ENCODE measurements around the gene MZT2A. TPM values are rescaled to one million over a fixed set of nuclear protein-coding genes. Genes with fewer than 3 reads are reported as not detected.
A peak's percentile ranks its signal among the peaks of the same experiment; 100 is the strongest.
"Not testable (repeated sequence)": the region's sequence is repeated elsewhere in the genome, so short reads cannot be mapped to it uniquely, and the experiment has no call there.

The MZT2A gene
- total RNA-seq, 1 donor from 2014 or later = 71.0 TPM

DNA sequence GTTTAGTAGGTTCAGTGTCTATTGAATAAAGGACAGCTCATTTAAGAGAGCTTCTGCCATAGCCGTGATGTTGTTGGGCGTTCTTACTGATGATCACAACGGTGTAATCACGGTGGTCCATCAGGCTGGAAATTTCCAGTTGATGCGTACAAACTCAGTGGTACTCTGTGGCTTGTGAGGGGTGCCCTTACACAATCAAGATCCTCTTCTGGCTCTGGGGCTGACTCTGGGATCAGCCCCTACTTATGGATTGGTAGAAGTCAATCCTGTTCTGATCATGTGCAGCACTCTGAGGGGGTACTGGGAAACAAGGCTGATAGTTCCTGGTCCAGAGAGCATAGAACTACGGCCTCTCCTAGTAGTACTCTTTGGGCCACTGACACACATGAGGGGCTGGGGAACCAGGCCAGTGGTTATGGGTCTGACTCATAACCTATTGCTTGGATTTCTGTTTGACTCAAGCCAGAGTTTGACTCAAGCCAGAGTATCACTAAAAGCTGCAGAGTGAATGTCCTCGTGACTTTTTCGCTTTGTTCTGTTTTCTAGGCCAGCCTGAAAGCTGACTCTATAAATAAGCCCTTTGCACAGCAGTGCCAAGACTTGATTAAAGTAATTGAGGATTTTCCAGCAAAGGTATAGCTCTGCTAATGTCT, 6.2 kb upstream of the MZT2A start:
- ATAC-seq; intact Hi-C loops (cut with DNase I): not testable (repeated sequence)

GRCh38 chr2:131495506-131495905, 3.3 kb upstream of the MZT2A start:
- intact Hi-C loops (cut with DNase I); DNase-seq (ENCODE audit: low spot score); ATAC-seq: not testable (repeated sequence)

More for the DNA sequence above, 6.2 kb upstream of the MZT2A start:
- DNase-seq (ENCODE audit: low spot score) = not testable (repeated sequence)

DNA sequence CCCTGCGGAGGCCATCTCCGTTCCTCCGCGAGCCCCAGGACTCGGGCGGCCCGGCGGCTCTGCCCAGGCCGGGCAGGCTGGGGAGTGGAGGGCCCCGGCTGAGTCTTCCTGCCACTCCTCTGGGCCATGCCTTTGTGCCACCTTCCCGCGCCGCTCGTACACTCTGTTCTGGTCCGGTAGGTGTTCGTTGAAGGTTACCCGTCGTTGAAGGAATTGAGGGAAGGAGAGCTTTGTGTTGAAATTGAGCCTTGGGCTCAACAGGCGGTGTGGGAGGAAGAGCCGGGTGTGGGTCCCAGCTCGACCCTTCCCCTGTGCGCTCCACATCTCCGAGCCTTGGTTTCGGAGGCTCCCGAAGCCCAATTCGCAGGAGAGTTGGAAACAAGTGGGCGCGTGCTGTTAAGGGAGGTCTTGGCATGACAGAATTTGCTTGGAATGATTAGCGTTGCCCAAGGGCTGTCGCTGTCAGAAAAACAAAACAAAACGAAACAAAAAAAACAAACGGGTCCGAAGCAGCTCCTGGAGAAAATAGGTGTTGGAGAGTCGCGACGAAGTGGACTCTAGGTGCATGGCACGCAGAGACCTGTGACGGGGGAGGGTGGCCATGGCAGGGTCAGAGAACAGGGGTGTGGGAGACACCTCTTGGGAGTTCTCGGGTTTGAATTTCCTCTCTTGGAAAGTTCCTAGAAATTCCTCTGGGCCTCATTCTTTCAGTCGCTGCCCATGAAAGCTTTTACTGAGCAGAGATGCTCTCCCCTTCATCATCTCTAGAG, 1.2 kb upstream of the MZT2A start:
- DNase-seq (ENCODE audit: low spot score) = no peak
- intact Hi-C loops (cut with DNase I) = no loop called here
- no peak for ATAC-seq

DNA sequence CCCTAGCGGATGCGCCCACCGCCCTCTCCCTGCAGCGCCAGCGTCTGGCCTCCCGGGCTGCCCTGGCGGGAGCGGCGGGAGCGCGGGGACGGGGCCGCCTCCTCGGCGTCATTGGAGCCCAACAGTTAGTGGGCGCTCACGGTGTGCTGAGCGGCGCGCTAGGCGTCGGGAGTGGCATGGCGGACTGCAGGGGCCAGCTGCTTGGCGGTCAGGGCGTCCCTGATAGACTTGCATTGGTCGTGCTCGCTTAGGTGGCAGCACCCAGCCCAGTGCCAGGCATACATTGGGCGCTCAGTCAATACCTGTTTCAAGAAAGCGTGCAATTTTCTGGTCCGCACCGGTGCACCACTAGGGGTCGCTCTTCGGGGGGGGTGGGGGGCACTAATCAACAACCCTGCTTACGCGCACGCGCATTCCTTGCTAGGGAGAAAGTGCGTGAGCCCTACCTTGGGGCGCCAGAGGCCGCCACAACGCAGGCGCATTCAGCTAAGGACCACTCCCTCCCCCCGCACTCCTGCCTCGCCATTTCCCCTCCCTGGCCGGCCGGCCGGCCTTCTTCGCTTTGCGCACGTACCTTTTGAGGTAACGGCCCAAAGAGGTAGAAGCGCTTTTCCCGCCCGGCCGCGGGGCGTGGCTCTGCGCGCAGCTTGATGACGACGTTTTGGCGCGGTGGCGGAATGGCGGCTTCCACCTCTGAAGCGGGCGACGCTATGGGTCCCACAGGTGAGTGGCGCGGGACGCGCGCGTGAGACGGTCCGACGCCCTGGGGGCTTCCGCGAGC, 411 bp upstream of the MZT2A start:
- intact Hi-C loops (cut with DNase I) = no loop called here
- ATAC-seq (peak; percentile 96), DNase-seq (ENCODE audit: low spot score) (peak; percentile 95)

GRCh38 chr2:131491469-131491836, 744 bp downstream of the MZT2A start:
- ATAC-seq; intact Hi-C loops (cut with DNase I); DNase-seq (ENCODE audit: low spot score): not testable (repeated sequence)

DNA sequence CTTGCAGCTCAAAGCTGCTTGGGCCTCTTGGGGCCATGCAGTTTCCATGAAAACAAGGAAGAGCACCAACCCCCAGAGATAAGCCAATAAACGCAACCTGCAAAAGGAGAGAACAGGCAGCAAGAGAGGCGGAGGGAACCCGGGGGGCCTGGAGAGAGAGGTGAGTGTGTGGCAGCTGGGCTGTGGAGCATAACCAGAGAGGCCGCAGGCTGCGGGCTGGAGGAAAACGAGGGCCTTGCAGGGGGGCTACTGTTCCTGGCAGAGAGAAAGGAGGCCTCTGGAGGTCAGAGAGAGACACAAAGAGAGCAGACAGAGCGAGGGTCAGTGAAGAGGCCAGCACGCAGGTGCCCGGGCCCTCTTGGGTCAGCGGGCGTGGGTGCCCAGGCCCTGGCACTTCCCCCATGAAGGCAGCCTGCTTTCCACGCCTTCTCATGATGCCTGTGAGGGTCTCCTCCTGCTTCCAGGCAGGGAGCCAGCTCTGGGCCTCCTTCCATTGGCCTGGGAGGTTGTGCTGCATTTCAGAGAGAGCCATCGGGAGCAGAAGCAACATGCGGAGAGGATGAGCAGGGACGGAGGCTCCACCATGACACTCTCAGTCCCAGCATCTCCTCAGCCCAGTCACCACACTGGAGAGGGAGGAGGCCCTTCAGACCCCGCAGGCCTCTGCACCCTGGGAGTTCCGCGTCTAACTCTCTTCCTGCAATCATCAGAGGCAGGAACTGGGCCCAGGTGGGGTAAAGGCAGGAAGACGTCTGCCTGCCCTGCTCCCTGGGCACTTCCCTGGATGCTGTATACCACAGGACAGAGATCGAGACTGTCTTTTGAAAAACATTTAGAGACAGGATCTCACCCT, 1.4 kb downstream of the MZT2A start:
- ATAC-seq; DNase-seq (ENCODE audit: low spot score); intact Hi-C loops (cut with DNase I): not testable (repeated sequence)

DNA sequence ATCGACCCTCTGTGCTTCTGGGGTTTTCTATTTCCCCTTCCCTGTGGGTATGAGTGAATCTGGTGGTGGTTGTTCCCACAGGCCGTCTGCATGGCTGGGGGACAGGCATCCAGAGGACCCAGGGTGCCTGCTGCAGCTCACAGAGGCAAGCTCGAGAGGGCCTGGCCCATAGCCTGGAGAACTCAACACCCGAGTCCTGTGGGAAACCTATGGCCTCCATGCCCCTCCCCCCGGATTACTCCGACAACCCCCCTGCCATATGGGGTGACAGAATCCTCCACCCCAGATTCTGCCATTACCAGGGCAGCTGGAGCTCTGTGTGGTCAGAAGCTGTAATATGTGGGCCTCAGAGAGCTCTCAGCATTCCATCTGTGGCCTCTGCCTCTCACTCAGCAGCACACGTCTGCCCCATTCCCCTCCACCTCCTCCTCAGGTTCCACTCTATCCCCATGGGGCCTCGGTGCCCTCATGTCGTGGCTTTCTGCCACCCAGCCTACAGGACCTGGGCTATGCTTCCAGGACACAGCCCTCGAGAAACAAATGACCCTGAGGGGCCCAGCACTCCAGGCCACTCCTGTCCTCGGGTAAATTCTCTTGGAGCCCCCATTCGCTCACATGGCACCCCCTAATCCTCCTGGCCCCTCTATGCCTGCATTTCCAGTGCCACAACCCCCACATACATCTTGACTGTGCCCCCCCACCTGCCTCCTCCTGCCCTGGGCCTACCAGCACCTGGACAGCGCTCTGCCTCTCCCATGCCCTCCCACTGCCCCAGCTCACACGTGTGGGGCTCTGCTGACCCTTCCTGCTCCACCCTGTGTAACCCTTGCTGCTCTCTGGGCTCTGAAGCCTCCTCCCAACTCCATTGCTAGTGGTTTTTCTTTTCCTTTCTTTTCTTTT, 3.6 kb downstream of the MZT2A start:
- DNase-seq (ENCODE audit: low spot score) (no peak), ATAC-seq (no peak)
- intact Hi-C loops (cut with DNase I) = no loop called here

DNA sequence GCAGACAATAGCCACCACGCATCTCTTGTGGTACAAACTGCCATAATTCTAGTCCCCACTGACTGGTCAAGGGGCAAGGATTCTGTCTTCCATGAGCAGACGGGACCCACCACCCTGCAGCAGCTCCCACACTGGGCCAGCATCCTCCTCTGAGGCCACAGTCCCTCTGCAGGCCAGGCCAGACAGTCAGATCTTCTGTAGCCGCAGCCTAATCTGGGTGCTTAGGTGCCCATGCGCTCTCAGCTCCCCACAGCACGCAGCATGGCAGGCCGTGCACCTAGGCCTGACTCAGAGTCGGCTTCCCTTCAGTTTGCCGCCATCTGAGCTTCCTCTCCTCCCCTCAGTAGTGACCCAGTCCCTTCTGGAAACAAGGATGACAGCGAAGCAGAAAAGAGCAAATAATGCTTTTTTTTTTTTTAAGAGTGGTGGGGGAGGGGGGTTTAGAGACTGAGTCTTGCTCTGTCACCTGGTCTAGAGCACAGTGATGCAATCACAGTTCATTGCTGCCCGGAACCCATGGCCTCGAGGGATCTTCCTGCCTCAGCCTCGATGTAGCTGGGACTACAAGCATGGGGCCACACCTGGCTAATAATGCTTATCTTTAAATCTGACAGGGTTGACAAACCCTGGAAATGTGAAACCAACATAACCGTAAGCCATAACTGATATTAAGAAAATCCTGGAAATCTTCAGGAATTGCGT, 5.8 kb downstream of the MZT2A start:
- DNase-seq (ENCODE audit: low spot score); intact Hi-C loops (cut with DNase I); ATAC-seq: not testable (repeated sequence)

- intact Hi-C loops (cut with DNase I) = not testable (repeated sequence)
Measured at GRCh38 chr2:131484906-131485460, 7.2 kb downstream of the MZT2A start.

DNA sequence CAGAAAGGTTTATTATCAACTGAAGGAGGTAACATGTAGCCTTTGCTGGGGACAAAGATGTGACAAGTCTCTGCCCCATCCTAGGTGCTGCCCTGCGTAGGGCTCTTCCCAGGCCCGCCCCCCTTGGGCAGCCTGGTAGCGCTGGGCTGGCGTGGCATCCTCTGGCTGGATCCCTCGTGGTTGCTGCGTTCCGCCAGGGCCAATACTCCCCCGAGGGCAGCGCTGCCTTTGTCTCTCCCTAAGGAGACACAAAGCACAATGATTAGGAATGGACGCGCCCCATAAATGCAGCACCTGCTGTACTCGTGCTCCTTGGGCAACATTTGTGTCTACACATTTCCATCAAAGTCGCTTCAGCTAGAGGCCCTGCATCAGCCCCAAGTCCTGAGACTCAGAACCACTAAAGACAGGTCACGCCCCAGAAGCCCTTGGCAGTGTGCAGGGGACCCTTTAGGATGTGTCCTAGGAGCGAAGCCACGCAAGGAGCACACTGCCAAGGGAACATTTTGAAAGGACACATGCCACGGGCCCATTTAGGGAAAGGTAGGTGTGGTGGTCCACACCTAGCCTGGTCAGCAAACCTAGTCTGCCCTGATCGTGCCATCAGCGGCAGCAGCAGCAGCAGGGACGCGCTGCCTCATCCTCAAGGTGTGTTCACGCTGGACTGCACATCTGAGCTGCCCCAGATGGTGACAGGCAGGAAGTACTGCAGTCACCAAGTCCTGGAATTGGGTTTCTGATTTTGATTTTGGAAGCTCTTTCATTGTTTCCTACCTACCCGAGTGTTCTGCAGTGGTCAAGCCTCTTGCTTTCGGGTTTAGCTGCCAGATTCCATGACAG, 8.0 kb downstream of the MZT2A start:
- intact Hi-C loops (cut with DNase I); DNase-seq (ENCODE audit: low spot score); ATAC-seq: not testable (repeated sequence)

More at GRCh38 chr2:131484906-131485460, 7.2 kb downstream of the MZT2A start:
- DNase-seq (ENCODE audit: low spot score); ATAC-seq: not testable (repeated sequence)

- intact Hi-C loops (cut with DNase I); DNase-seq (ENCODE audit: low spot score); ATAC-seq: not testable (repeated sequence)
Measured at GRCh38 chr2:131482506-131483155, 9.6 kb downstream of the MZT2A start.

GRCh38 chr2:131480351-131480750, 11.8 kb downstream of the MZT2A start:
- intact Hi-C loops (cut with DNase I); ATAC-seq; DNase-seq (ENCODE audit: low spot score): not testable (repeated sequence)

DNA sequence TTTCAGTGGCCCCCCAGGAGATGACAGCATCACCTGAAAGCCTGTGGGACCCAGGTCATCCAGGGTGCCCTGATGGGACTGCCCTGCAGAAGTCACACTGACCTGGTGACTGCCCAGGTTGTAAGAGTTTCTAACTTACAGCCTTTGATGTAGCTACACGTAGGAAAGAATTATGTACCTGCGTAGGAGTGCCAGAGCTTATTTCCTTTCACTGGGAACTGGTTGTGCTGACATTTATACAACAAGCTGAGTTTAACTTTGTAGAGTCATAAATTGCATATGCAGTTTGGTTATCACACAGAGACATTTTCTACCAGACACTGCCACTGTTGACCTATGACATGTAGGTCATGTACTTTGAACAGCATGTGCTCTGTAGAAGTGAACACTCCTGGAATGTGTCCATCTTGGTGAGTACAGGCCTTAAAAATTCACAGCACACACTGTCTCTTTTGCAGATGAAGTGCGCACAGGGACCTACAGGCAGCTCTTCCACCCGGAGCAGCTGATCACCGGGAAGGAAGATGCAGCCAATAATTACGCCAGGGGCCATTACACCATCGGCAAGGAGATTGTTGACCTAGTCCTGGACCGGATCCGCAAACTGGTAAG, 13.2 kb downstream of the MZT2A start:
- ATAC-seq; intact Hi-C loops (cut with DNase I); DNase-seq (ENCODE audit: low spot score): not testable (repeated sequence)

GRCh38 chr2:131478074-131478849, 13.9 kb downstream of the MZT2A start:
- ATAC-seq; DNase-seq (ENCODE audit: low spot score); intact Hi-C loops (cut with DNase I): not testable (repeated sequence)

All from sciatic nerve (tissue), 2 donors.